ENCODE data around the gene SLC39A1.

SLC39A1 gene

GRCh38 chr1:153953859-153954365 lies 9.4 kb downstream of the SLC39A1 start:
- no peak for DNase-seq (ENCODE audit: low read depth in 2 of 2)

- DNase-seq (ENCODE audit: low read depth in 2 of 2), result no peak
Measured at GRCh38 chr1:153951801-153952200, 11.5 kb downstream of the SLC39A1 start.

- DNase-seq (ENCODE audit: low read depth in 2 of 2), result no peak
Measured at GRCh38 chr1:153951183-153951582, 12.2 kb downstream of the SLC39A1 start.

GRCh38 chr1:153946622-153947241 lies 16.6 kb downstream of the SLC39A1 start, which contains the start of gene DENND4B:
Gene DENND4B, minus strand, starts transcription at chr1:153946718. Its CDS starts 2,344 bp downstream, at chr1:153944374.
- DNase-seq (ENCODE audit: low read depth in 2 of 2), result no peak

GRCh38 chr1:153945795-153946621 lies 17.3 kb downstream of the SLC39A1 start:
- no peak for DNase-seq (ENCODE audit: low read depth in 2 of 2)

GRCh38 chr1:153945131-153945794 lies 18.1 kb downstream of the SLC39A1 start:
- DNase-seq (ENCODE audit: low read depth in 2 of 2), result no peak

GRCh38 chr1:153944827-153945117 lies 18.6 kb downstream of the SLC39A1 start:
- DNase-seq (ENCODE audit: low read depth in 2 of 2), result no peak

- DNase-seq (ENCODE audit: low read depth in 2 of 2), result no peak
Measured at GRCh38 chr1:153944005-153944826, 19.1 kb downstream of the SLC39A1 start.

GRCh38 chr1:153942766-153943549 lies 20.4 kb downstream of the SLC39A1 start:
- DNase-seq (ENCODE audit: low read depth in 2 of 2), result no peak

- DNase-seq (ENCODE audit: low read depth in 2 of 2), result no peak
Measured at GRCh38 chr1:153941826-153942725, 21.3 kb downstream of the SLC39A1 start.

- no peak for DNase-seq (ENCODE audit: low read depth in 2 of 2)
Measured at GRCh38 chr1:153940756-153941155, 22.6 kb downstream of the SLC39A1 start.

GRCh38 chr1:153939476-153939875 lies 23.9 kb downstream of the SLC39A1 start:
- DNase-seq (ENCODE audit: low read depth in 2 of 2), result no peak

- DNase-seq (ENCODE audit: low read depth in 2 of 2), result no peak
Measured at GRCh38 chr1:153938996-153939395, 24.3 kb downstream of the SLC39A1 start.

- no peak for DNase-seq (ENCODE audit: low read depth in 2 of 2)
Measured at GRCh38 chr1:153937331-153937730, 26.0 kb downstream of the SLC39A1 start.

GRCh38 chr1:153936011-153936802 lies 27.1 kb downstream of the SLC39A1 start:
- DNase-seq (ENCODE audit: low read depth in 2 of 2), result no peak

- DNase-seq (ENCODE audit: low read depth in 2 of 2), result no peak
Measured at GRCh38 chr1:153934746-153935145, 28.6 kb downstream of the SLC39A1 start.

GRCh38 chr1:153933955-153934354 lies 29.4 kb downstream of the SLC39A1 start:
- no peak for DNase-seq (ENCODE audit: low read depth in 2 of 2)

- DNase-seq (ENCODE audit: low read depth in 2 of 2), result no peak
Measured at GRCh38 chr1:153933430-153933829, 29.9 kb downstream of the SLC39A1 start.
